GM12878 (cell line): ENCODE data around the gene IGF1R. TPM values are rescaled to one million over a fixed set of nuclear protein-coding genes. Genes with fewer than 3 reads are reported as not detected.

ENCODE experiments used
- ATAC-seq: fragments of 200-7000 bp; cut with Tn5 transposase; 3 replicates; pipeline ENCODE4 v1.9.1; 2020; ENCODE audit warnings: mild to moderate bottlenecking, moderate library complexity
- Bru-seq: library from RNA; stranded (reverse); fragments of 400-500 nt; gene quantifications from one replicate; lab custom pipeline; 2021; lab: Mats Ljungman, UMichigan
- BruChase-seq, 2 experiments: library from RNA; stranded (reverse); fragments of 400-500 nt; gene quantifications; one replicate each; lab custom pipeline; 2021; lab: Mats Ljungman, UMichigan
- BruUV-seq: library from RNA; stranded (reverse); fragments of 400-500 nt; replicated peaks from 2 replicates; lab custom pipeline; 2021; lab: Mats Ljungman, UMichigan
- CTCF ChIA-PET: fragments of 300-600 bp; sonication (Branson Sonifier 250); formaldehyde crosslinking; extraction: SDS; loops from one replicate; lab custom pipeline; 2021; ENCODE audit warnings: inconsistent platforms; lab: Yijun Ruan, JAX
- POLR2A ChIA-PET: fragments of 350-600 bp; formaldehyde crosslinking; extraction: SDS; loops from one replicate; lab custom pipeline; 2021; ENCODE audit warnings: inconsistent platforms; lab: Charles Lee
- RAD21 ChIA-PET: fragments of 300-600 bp; sonication (Branson Sonifier 250); formaldehyde crosslinking; loops from one replicate; lab custom pipeline; 2023; ENCODE audit warnings: antibody characterized with exemption; ENCODE audit not compliant: unreplicated experiment; lab: Charles Lee
- SMC1A ChIA-PET: fragments of 300-600 bp; sonication (Branson Sonifier 250); formaldehyde crosslinking; loops from one replicate; lab custom pipeline; 2023; ENCODE audit not compliant: unreplicated experiment, uncharacterized antibody; lab: Charles Lee
- DNase-seq: peaks from one replicate; pipeline ENCODE4 v3.0.0-alpha.2; 2011; ENCODE audit warnings: low read depth, low spot score
- FAIRE-seq: peaks from 3 replicates; lab custom pipeline; 2011; peaks lifted over from hg19 to GRCh38; lab: Jason Lieb, UNC
- H2AFZ ChIP-seq: 2 replicates; pipeline ENCODE4 v1.6.0; 2011; ENCODE audit warnings: low read depth, low read length, control low read depth; ENCODE audit not compliant: control insufficient read depth
- H3K27ac ChIP-seq: 2 replicates; pipeline ENCODE4 v1.5.1; 2011; ENCODE audit warnings: control low read depth; ENCODE audit not compliant: control insufficient read depth, insufficient read depth
- H3K27me3 ChIP-seq, 2 experiments: replicated peaks in 1 of 2; 2 replicates each; pipeline versions ENCODE4 v1.6.0 to v1.6.1; 2011; ENCODE audit warnings: low read length in 1 of 2; ENCODE audit not compliant: control insufficient read depth in 2 of 2, insufficient read depth in 2 of 2
- H3K36me3 ChIP-seq, 2 experiments: 2 replicates each; pipeline ENCODE4 v1.5.1; 2011; ENCODE audit warnings: low read length in 1 of 2; ENCODE audit not compliant: control insufficient read depth in 2 of 2, insufficient read depth in 2 of 2
- H3K4me1 ChIP-seq: 2 replicates; pipeline ENCODE4 v1.6.1; 2011; ENCODE audit warnings: mild to moderate bottlenecking, low read length, moderate library complexity, mixed read lengths; ENCODE audit not compliant: control insufficient read depth, insufficient read depth
- H3K4me2 ChIP-seq: 2 replicates; pipeline ENCODE4 v1.6.0; 2011; ENCODE audit warnings: control low read depth; ENCODE audit not compliant: control insufficient read depth, insufficient read depth
- H3K4me3 ChIP-seq: fragments of 200-600 bp; sonication (generic); 2 replicates; pipeline ENCODE4 v1.5.1; 2016
- H3K79me2 ChIP-seq: 2 replicates; pipeline ENCODE4 v1.6.0; 2011; ENCODE audit warnings: low read length; ENCODE audit not compliant: control insufficient read depth, insufficient read depth
- H3K9ac ChIP-seq: 2 replicates; pipeline ENCODE4 v1.8.0; 2011; ENCODE audit warnings: low read length, control low read depth, mixed read lengths; ENCODE audit not compliant: control insufficient read depth, insufficient read depth
- H3K9me3 ChIP-seq: replicated peaks from 3 replicates; pipeline ENCODE4 v1.5.1; 2011; ENCODE audit warnings: mild to moderate bottlenecking, low read length; ENCODE audit not compliant: control insufficient read depth, insufficient read depth
- H4K20me1 ChIP-seq: 2 replicates; pipeline ENCODE4 v1.6.0; 2011; ENCODE audit not compliant: control insufficient read depth, insufficient read depth
- BHLHE40 ChIP-seq, 2 experiments: fragments of 450-650 bp in 1 of 2; IDR thresholded peaks; 2 replicates each; pipeline ENCODE4 v1.6.1; 2011 to 2017; ENCODE audit warnings: low read depth in 2 of 2, borderline replicate concordance in 1 of 2, improper control_type of control experiment in 1 of 2, low read length in 1 of 2, mild to moderate bottlenecking in 1 of 2
- E4F1 ChIP-seq: fragments of 450-650 bp; IDR thresholded peaks from 2 replicates; pipeline ENCODE4 v1.6.1; 2018; ENCODE audit warnings: borderline replicate concordance, mild to moderate bottlenecking; ENCODE audit not compliant: partially characterized antibody
- EGR1 ChIP-seq, 2 experiments: IDR thresholded peaks; 1 replicate in 1 of 2; 2 replicates in 1 of 2; pipeline ENCODE4 v1.6.1; 2011 to 2012; ENCODE audit warnings: low read depth in 2 of 2, low read length in 2 of 2, borderline replicate concordance in 1 of 2, mild to moderate bottlenecking in 1 of 2, moderate library complexity in 1 of 2
- ESRRA ChIP-seq: IDR thresholded peaks from 2 replicates; pipeline ENCODE4 v1.6.1; 2012; ENCODE audit warnings: mild to moderate bottlenecking, low read length, improper control_type of control experiment
- GATAD2B ChIP-seq: fragments of 450-650 bp; conservative IDR thresholded peaks from 2 replicates; pipeline ENCODE4 v1.6.1; 2017; ENCODE audit warnings: low read depth, mild to moderate bottlenecking, moderate library complexity
- LARP7 ChIP-seq: fragments of 450-650 bp; IDR thresholded peaks from 2 replicates; pipeline ENCODE4 v1.6.1; 2017; ENCODE audit warnings: mild to moderate bottlenecking
- MXI1 ChIP-seq: fragments of 150-350 bp; IDR thresholded peaks from 2 replicates; pipeline ENCODE4 v1.6.1; 2011; ENCODE audit warnings: low read depth, mild to moderate bottlenecking, inconsistent platforms, low read length, improper control_type of control experiment
- PBX3 ChIP-seq: IDR thresholded peaks from 2 replicates; pipeline ENCODE4 v1.6.1; 2011; ENCODE audit warnings: mild to moderate bottlenecking, low read depth, low read length, moderate library complexity; ENCODE audit not compliant: insufficient replicate concordance
- POLR2A ChIP-seq: IDR thresholded peaks from 2 replicates; pipeline ENCODE4 v1.6.1; 2011; ENCODE audit warnings: low read depth, mild to moderate bottlenecking, low read length
- RAD51 ChIP-seq: fragments of 450-650 bp; IDR thresholded peaks from 2 replicates; pipeline ENCODE4 v1.6.1; 2016; ENCODE audit warnings: moderate library complexity, mild to moderate bottlenecking, inconsistent platforms
- SMARCA5 ChIP-seq: fragments of 450-650 bp; IDR thresholded peaks from 2 replicates; pipeline ENCODE4 v1.6.1; 2017; ENCODE audit warnings: mild to moderate bottlenecking
- SP1 ChIP-seq: IDR thresholded peaks from one replicate; pipeline ENCODE4 v1.6.1; 2011; ENCODE audit warnings: low read depth, low read length
- TAF1 ChIP-seq: IDR thresholded peaks from 2 replicates; pipeline ENCODE4 v1.6.1; 2011; ENCODE audit warnings: mild to moderate bottlenecking, low read depth, low read length, borderline replicate concordance
- YY1 ChIP-seq: IDR thresholded peaks from 2 replicates; pipeline ENCODE4 v1.6.1; 2011; ENCODE audit warnings: low read depth, mild to moderate bottlenecking, low read length
- ZSCAN29 ChIP-seq: fragments of 450-650 bp; IDR thresholded peaks from 2 replicates; pipeline ENCODE4 v1.6.1; 2017; ENCODE audit warnings: mild to moderate bottlenecking, moderate library complexity
- WGBS: methylation state at CpG from one replicate; pipeline ENCODE4 v1.1.6; 2016; ENCODE audit warnings: low lambda C conversion rate; ENCODE audit not compliant: insufficient replicate concordance, insufficient coverage; ENCODE audit errors: missing lambda C conversion rate; 5-methylcytosine and 5-hydroxymethylcytosine counted together
- in situ Hi-C: fragments of 300-500 bp; cut with MboI; formaldehyde crosslinking; loops from 9 replicates; pipeline ENCODE4 v1.14.3; 2018; ENCODE audit warnings: mixed read lengths
- intact Hi-C: fragments of 100-400 bp; cut with micrococcal nuclease; formaldehyde crosslinking; loops from one replicate; pipeline ENCODE4 v1.14.2; 2022; ENCODE audit not compliant: unreplicated experiment
- long read RNA-seq, 2 experiments: library from polyadenylated mRNA; unstranded; transcript quantifications; one replicate each; pipeline ENCODE4 v2.0.0, GENCODE V29; 2019 to 2020
- polyA minus RNA-seq, 3 experiments: library from RNA; depleted of rRNA, polyadenylated mRNA; stranded (reverse); fragments of >200 nt; gene quantifications; 2 replicates each; pipeline ENCODE4 v1.2.3, GENCODE V29; 2011
- polyA plus RNA-seq, 11 experiments: library from polyadenylated mRNA; depleted of rRNA in 4 of 11; unstranded in 6 of 11; stranded (reverse) in 5 of 11; fragments of >200 nt; fragmentation: Nextera tagmentation in 4 of 11; fragmentation: Illumina TruSeq in 1 of 11; extraction: Ambion mirVana in 4 of 11; extraction: Trizol in 1 of 11; gene quantifications; 1 replicate in 1 of 11; 2 replicates in 10 of 11; pipeline versions ENCODE4 v1.2.1 to v1.2.3, GENCODE V29; 2011 to 2016; ENCODE audit warnings: inconsistent platforms in 2 of 11, missing spikeins in 2 of 11, low read depth in 1 of 11
- total RNA-seq, 4 experiments: library from RNA; depleted of rRNA in 3 of 4; stranded (reverse); fragments of >200 nt in 3 of 4; fragmentation: Illumina TruSeq in 1 of 4; extraction: Trizol in 1 of 4; gene quantifications; 2 replicates each; pipeline versions ENCODE4 v1.2.1 to v1.2.3, GENCODE V29; 2013 to 2021

The IGF1R gene
- 55.4 and 58.6 TPM in 2 replicates for total RNA-seq (2013; cell fraction: nucleolus; rRNA removed)
- total RNA-seq (2014; rRNA removed) (0.44 and 0.51 TPM in 2 replicates), total RNA-seq (2014; rRNA removed; fragmentation: Illumina TruSeq; extraction: Trizol) (0.41 and 0.67 TPM in 2 replicates), total RNA-seq (2021) (0.72 and 1.1 TPM in 2 replicates), polyA plus RNA-seq (2011; rRNA removed) (2.1 and 2.7 TPM in 2 replicates), polyA plus RNA-seq (2014; fragmentation: Illumina TruSeq; extraction: Trizol) (0.51 and 3.1 TPM in 2 replicates), polyA plus RNA-seq (2014; fragmentation: Nextera tagmentation; extraction: Ambion mirVana) (under 1 TPM; 0.03 to 0.11 TPM), polyA plus RNA-seq (2014; rRNA removed) (0.65 and 1.1 TPM in 2 replicates), polyA plus RNA-seq (2016; fragmentation: Nextera tagmentation; extraction: Ambion mirVana) (1 to 10 TPM in 1 of 2 experiments, under 1 TPM in 1; 0.99 to 1.3 TPM), polyA minus RNA-seq (2011; rRNA and poly(A)+ RNA removed) (8.0 and 13.2 TPM in 2 replicates), Bru-seq, nascent RNA (percentile 47 among the genes with signal in this experiment), BruChase-seq, experiment 1, labeled RNA remaining after a 6-hour chase (percentile 46 among the genes with signal in this experiment), BruChase-seq, experiment 2, labeled RNA remaining after a 2-hour chase (percentile 46 among the genes with signal in this experiment)
- polyA plus RNA-seq (2011; ENCODE audit: low read depth) = 0.37 TPM
- 2.5 and 3.5 TPM in 2 replicates for polyA plus RNA-seq (2011; cell fraction: cytosol; rRNA removed)
- polyA plus RNA-seq (2011; cell fraction: nucleus; rRNA removed) = 13.0 and 14.0 TPM in 2 replicates
- polyA plus RNA-seq (2012) = 0.35 and 0.87 TPM in 2 replicates
- polyA minus RNA-seq (2011; cell fraction: cytosol; rRNA and poly(A)+ RNA removed) = 8.2 and 8.7 TPM in 2 replicates
- polyA minus RNA-seq (2011; cell fraction: nucleus; rRNA and poly(A)+ RNA removed) = 16.1 and 21.9 TPM in 2 replicates
- long read RNA-seq, experiment 1 = 0 reads
- long read RNA-seq, experiment 2, partial matches to known transcripts = 0 of 1 reads
- long read RNA-seq, experiment 2, other reads (novel, unspliced or antisense) = 0 of 1 reads

GRCh38 chr15:98647774-98648653, at the start of gene IGF1R:
Gene IGF1R, plus strand, starts transcription at chr15:98648539. Its CDS starts 1,043 bp downstream, at chr15:98649582.
- H3K9ac ChIP-seq = peak within 1 kb of the TSS; percentile 48

More at GRCh38 chr15:98647774-98648653, at the start of gene IGF1R:
- H3K4me1 ChIP-seq = no peaks in the 10 kb centered on the region; the same call in 1 of the 2 replicates
- CTCF ChIA-PET = interaction anchor here (1.0 to 2.1 kb wide), 6 partner anchors 12 to 454 kb away, joined by 3 to 13 read pairs (median 4); no protein-coding TSS in a partner anchor
- peak within 1 kb of the TSS; percentile 70 for H2AFZ ChIP-seq
- peaks cover 14 to 29% of the 10 kb centered on the region in 2 experiments for H3K27me3 ChIP-seq
- H3K27ac ChIP-seq = no peak within 1 kb of the TSS
- ATAC-seq = peak; percentile 73
- intact Hi-C loops (loop anchor here (1.0 to 5.0 kb wide), 3 partner anchors 205 to 429 kb away; no protein-coding TSS in a partner anchor), in situ Hi-C loops (no loop called here)
- DNase-seq = no peak
- no peak for FAIRE-seq
- SMC1A ChIA-PET = interaction anchor here (0.7 to 2.3 kb wide), 2 partner anchors 129 to 203 kb away, joined by 3 to 8 read pairs; no protein-coding TSS in a partner anchor
- H3K4me3 ChIP-seq = peak within 1 kb of the TSS; percentile 85
- under 1% methylated on average over 44 of the region's 106 CpGs for WGBS
- H3K4me2 ChIP-seq = peak within 1 kb of the TSS; percentile 89
- no peaks in the 10 kb centered on the region for H3K79me2 ChIP-seq
- POLR2A ChIA-PET = no interaction called here
- BruUV-seq = no TSS peak
- no peaks in the 10 kb centered on the region; the same call in 2 of the 3 replicates for H3K9me3 ChIP-seq
- RAD21 ChIA-PET = interaction anchor here (0.6 kb wide), 1 partner anchor 271 kb away, joined by 3 read pairs; no protein-coding TSS in a partner anchor
- no peaks in the 10 kb centered on the region for H4K20me1 ChIP-seq
- TF ChIP-seq POLR2A = peak; percentile 23; the same call in 1 of the 2 replicates
- TF ChIP-seq SMARCA5 = 0 out of 2 replicates have a peak, but pooled peaks have one; percentile 12
- TF ChIP-seq E4F1 = no peak
- peak; percentile 33; the same call in 1 of the 2 replicates for TF ChIP-seq MXI1
- peak; percentile 72; the same call in 1 of the 2 replicates for TF ChIP-seq ZSCAN29
- TF ChIP-seq ESRRA = no peak
- peak in 1 of 2 experiments; percentile 70; a peak in 2 of 4 replicates for TF ChIP-seq BHLHE40 (IDR thresholded peaks at IDR 0.05; ENCODE audit: borderline replicate concordance in 1 of 2, low read depth in 2 of 2, low read length in 1 of 2)
- peak; percentile 66; the same call in 1 of the 2 replicates for TF ChIP-seq YY1
- peak; percentile 90 for TF ChIP-seq SP1
- 0 out of 2 replicates have a peak, but pooled peaks have one; percentile 16 for TF ChIP-seq TAF1
- no peak for TF ChIP-seq PBX3
- peak; percentile 33; the same call in 1 of the 2 replicates for TF ChIP-seq LARP7
- peak; percentile 37; the same call in 1 of the 2 replicates for TF ChIP-seq GATAD2B
- no peak for TF ChIP-seq RAD51
- peak; percentile 61 to 91; a peak in 2 of 3 replicates for TF ChIP-seq EGR1 (IDR thresholded peaks at IDR 0.05; ENCODE audit: borderline replicate concordance in 1 of 2, low read depth in 2 of 2, low read length in 2 of 2)
- no peaks in the 10 kb centered on the region for H3K36me3 ChIP-seq
